Measurements from ENCODE around the gene ST3GAL3.

The ST3GAL3 gene

DNA sequence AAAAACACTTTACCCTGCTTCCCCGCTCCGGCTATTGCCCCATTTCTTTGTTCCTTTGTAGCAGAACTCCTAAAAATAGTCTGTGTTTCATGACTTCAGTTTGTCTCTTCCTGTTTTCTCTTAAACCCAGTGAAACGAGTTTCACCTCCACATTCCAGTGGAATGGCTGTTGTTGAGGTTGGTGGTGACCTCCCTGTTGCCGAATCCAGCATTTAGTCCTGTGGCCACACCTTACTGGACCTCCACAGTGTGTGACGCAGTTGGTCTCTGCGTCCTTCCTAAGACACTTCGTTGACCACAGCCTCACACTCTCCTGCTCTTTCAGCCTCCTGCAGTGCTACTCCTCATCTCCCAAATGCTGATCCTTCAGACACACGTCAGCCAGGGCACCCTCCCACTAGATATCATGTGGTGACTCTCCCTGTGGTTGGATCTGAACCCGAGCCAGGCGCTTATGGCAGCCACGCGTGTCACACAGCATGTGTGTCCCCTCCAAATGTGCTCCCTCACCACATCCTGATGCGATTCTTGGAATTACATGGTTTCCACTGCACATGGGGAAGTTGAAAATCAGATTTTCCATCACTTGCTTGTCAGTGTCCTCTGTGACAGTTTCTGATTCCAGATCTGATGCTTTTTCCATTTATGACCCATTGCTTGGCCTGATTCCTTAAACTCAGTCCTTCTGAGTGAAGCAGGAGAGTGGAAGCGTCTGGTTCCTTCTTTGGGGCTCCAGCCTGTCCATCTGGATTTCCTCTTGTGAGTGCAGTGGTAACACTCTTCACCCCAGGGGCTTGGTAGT, 127.1 kb downstream of the ST3GAL3 start:
- Histone ChIP-seq H3K4me3 (ENCODE audit: low read length) (no peak overlapping the region), H3K27me3 (ENCODE audit: control insufficient read depth, insufficient read depth, low read length) (no peaks in the 10 kb centered on the region), H3K9me3 (ENCODE audit: control insufficient read depth, insufficient read depth, low read length) (no peaks in the 10 kb centered on the region), H3K27ac (ENCODE audit: low read length) (no peak overlapping the region), H3K36me3 (ENCODE audit: control insufficient read depth, insufficient read depth, low read length) (no peaks in the 10 kb centered on the region), H3K4me1 (ENCODE audit: control insufficient read depth, insufficient read depth, low read length) (peaks cover 15% of the 10 kb centered on the region)
- no CpG with 5 or more reads among the region's 14 CpGs for WGBS (ENCODE audit: insufficient coverage, insufficient read length)
- no peak for DNase-seq (ENCODE audit: low read depth, low spot score)

DNA sequence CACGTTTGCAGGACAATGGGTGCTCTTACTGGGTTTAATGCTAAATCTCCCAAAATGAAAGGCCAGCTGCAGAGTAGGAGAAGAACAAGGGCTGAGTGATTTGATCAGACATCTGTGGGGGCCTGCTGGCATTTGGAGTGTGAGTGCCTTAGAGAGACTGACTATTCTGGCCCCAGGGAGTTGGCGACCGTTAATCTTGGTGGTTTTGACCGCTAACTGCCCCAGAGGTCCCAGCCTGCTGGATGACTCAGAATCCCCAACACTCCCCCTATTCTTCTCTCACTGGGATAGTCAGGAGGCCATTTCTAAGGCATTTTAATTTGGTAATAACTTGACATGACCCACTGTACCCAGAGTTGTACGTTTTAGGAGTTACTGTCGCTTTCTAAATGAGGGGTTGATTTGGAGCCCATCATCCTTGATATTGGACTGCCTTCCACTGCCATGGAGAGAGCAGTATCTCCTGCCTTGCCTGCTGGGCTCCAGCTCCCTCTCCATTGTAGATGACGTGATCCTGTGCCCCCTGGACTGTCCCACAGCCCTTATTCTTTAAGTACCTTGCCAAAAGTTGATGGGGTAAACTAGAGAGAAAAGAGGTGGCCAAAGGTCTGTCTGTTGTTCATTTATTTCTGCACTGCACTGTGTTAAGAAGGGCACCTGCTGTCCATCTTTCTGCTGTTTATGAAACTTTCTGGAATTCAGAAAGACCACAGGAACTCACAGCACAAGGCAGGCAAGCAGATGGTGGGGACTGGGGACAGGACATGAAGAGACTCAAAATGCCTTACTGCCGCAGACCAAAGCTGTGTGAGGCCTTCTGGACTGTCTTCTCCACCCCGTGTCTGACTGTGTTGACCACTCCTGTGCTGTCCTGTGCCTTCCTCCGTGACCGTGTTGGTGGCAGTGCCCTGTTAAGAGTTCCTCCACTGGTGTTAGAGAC, 128.0 kb downstream of the ST3GAL3 start:
- WGBS (ENCODE audit: insufficient coverage, insufficient read length), result no CpG with 5 or more reads among the region's 11 CpGs
- Histone ChIP-seq H3K4me1 (ENCODE audit: control insufficient read depth, insufficient read depth, low read length) (peaks cover 15% of the 10 kb centered on the region), H3K27me3 (ENCODE audit: control insufficient read depth, insufficient read depth, low read length) (no peaks in the 10 kb centered on the region), H3K9me3 (ENCODE audit: control insufficient read depth, insufficient read depth, low read length) (no peaks in the 10 kb centered on the region), H3K4me3 (ENCODE audit: low read length) (no peak overlapping the region), H3K36me3 (ENCODE audit: control insufficient read depth, insufficient read depth, low read length) (no peaks in the 10 kb centered on the region), H3K27ac (ENCODE audit: low read length) (no peak overlapping the region)
- DNase-seq (ENCODE audit: low read depth, low spot score), result no peak

DNA sequence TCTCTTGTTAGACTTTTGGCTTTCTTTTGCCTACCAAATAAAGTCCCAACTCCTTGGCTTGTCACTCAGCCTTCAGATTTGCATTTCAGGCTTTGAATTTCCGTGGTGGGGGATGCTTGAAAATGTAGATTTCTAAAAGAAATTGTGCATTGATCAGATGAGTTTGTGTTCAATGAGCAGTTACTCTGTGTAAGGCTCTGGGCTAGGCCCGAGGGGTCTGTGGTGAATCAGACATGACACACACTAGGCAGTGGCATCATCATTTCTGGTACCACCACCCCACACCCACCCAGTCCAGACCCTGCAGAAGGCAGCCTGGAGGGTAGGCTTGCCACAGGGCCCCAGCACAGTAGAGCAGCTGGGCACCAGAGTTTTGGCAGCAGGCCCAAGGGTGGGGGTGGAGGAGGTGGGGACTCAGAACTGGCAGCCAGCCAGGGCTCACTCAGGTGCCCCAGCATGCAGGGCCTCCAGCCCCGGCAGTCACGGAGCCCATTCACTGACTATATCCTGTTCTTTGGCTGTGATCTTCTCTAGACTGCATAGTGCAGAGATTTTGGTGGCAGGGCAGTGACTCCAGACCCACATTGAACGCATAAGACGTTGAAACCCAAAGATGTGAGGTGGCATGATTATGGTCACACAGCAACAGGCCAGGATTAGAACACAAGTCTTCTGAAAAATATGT, 129.1 kb downstream of the ST3GAL3 start:
- Histone ChIP-seq H3K4me1 (ENCODE audit: control insufficient read depth, insufficient read depth, low read length) (peaks cover 20% of the 10 kb centered on the region), H3K9me3 (ENCODE audit: control insufficient read depth, insufficient read depth, low read length) (no peaks in the 10 kb centered on the region), H3K4me3 (ENCODE audit: low read length) (no peak overlapping the region), H3K36me3 (ENCODE audit: control insufficient read depth, insufficient read depth, low read length) (no peaks in the 10 kb centered on the region), H3K27ac (ENCODE audit: low read length) (no peak overlapping the region), H3K27me3 (ENCODE audit: control insufficient read depth, insufficient read depth, low read length) (no peaks in the 10 kb centered on the region)
- WGBS (ENCODE audit: insufficient coverage, insufficient read length), result no CpG with 5 or more reads among the region's 6 CpGs
- DNase-seq (ENCODE audit: low read depth, low spot score), result no peak

GRCh38 chr1:43839056-43839455, 131.7 kb downstream of the ST3GAL3 start:
- Histone ChIP-seq H3K4me1 (ENCODE audit: control insufficient read depth, insufficient read depth, low read length) (peaks cover 20% of the 10 kb centered on the region), H3K4me3 (ENCODE audit: low read length) (no peak overlapping the region), H3K36me3 (ENCODE audit: control insufficient read depth, insufficient read depth, low read length) (no peaks in the 10 kb centered on the region), H3K9me3 (ENCODE audit: control insufficient read depth, insufficient read depth, low read length) (no peaks in the 10 kb centered on the region), H3K27ac (ENCODE audit: low read length) (no peak overlapping the region), H3K27me3 (ENCODE audit: control insufficient read depth, insufficient read depth, low read length) (no peaks in the 10 kb centered on the region)
- WGBS (ENCODE audit: insufficient coverage, insufficient read length), result no CpG with 5 or more reads among the region's 5 CpGs
- no peak for DNase-seq (ENCODE audit: low read depth, low spot score)

- no peaks in the 10 kb centered on the region for H3K36me3 ChIP-seq (ENCODE audit: control insufficient read depth, insufficient read depth, low read length)
- H3K27ac ChIP-seq (ENCODE audit: low read length), result peak overlapping the region; percentile 56
Measured at GRCh38 chr1:43841321-43842174, 134.2 kb downstream of the ST3GAL3 start.

GRCh38 chr1:43842175-43842498, 134.8 kb downstream of the ST3GAL3 start:
- H3K4me1 ChIP-seq (ENCODE audit: control insufficient read depth, insufficient read depth, low read length), result peaks cover 7% of the 10 kb centered on the region; the same call in 1 of the 2 replicates
- WGBS (ENCODE audit: insufficient coverage, insufficient read length), result no CpG with 5 or more reads among the region's 2 CpGs
- H3K27ac ChIP-seq (ENCODE audit: low read length), result peak overlapping the region; percentile 56
- no peaks in the 10 kb centered on the region for H3K9me3 ChIP-seq (ENCODE audit: control insufficient read depth, insufficient read depth, low read length)
- no peaks in the 10 kb centered on the region for H3K27me3 ChIP-seq (ENCODE audit: control insufficient read depth, insufficient read depth, low read length)
- no peak for DNase-seq (ENCODE audit: low read depth, low spot score)
- H3K4me3 ChIP-seq (ENCODE audit: low read length), result no peak overlapping the region
- no peaks in the 10 kb centered on the region for H3K36me3 ChIP-seq (ENCODE audit: control insufficient read depth, insufficient read depth, low read length)

More at GRCh38 chr1:43841321-43842174, 134.2 kb downstream of the ST3GAL3 start:
- Histone ChIP-seq H3K4me3 (ENCODE audit: low read length) (no peak overlapping the region), H3K4me1 (ENCODE audit: control insufficient read depth, insufficient read depth, low read length) (peaks cover 8% of the 10 kb centered on the region), H3K27me3 (ENCODE audit: control insufficient read depth, insufficient read depth, low read length) (no peaks in the 10 kb centered on the region), H3K9me3 (ENCODE audit: control insufficient read depth, insufficient read depth, low read length) (no peaks in the 10 kb centered on the region)
- WGBS (ENCODE audit: insufficient coverage, insufficient read length), result no CpG with 5 or more reads among the region's 1 CpG
- no peak for DNase-seq (ENCODE audit: low read depth, low spot score)

DNA sequence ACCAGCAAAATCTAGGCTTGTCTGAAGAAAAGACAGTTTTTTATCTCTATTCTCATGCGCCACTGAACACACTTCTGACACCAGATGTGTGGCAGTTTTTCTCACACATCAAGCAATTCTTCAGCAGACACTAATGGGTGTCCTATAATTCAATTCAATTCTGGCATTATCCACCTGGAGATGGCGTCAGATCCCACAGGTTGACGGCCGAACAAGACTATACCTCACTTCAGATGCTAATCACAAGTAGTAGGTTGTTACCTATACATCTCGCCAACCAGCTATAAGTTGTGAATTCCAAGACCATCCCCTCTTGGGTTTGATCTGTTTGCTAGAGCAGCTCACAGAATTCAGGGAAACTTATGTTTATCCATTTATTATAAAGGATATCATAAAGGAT, 136.3 kb downstream of the ST3GAL3 start:
- DNase-seq (ENCODE audit: low read depth, low spot score), result no peak
- no peaks in the 10 kb centered on the region for H3K27me3 ChIP-seq (ENCODE audit: control insufficient read depth, insufficient read depth, low read length)
- H3K9me3 ChIP-seq (ENCODE audit: control insufficient read depth, insufficient read depth, low read length), result no peaks in the 10 kb centered on the region
- WGBS (ENCODE audit: insufficient coverage, insufficient read length), result no CpG with 5 or more reads among the region's 5 CpGs
- no peaks in the 10 kb centered on the region for H3K36me3 ChIP-seq (ENCODE audit: control insufficient read depth, insufficient read depth, low read length)
- no peak overlapping the region for H3K27ac ChIP-seq (ENCODE audit: low read length)
- H3K4me1 ChIP-seq (ENCODE audit: control insufficient read depth, insufficient read depth, low read length), result peaks cover 7% of the 10 kb centered on the region; the same call in 1 of the 2 replicates
- H3K4me3 ChIP-seq (ENCODE audit: low read length), result no peak overlapping the region

GRCh38 chr1:43844114-43844513, 136.8 kb downstream of the ST3GAL3 start:
- DNase-seq (ENCODE audit: low read depth, low spot score), result no peak
- Histone ChIP-seq H3K36me3 (ENCODE audit: control insufficient read depth, insufficient read depth, low read length) (no peaks in the 10 kb centered on the region), H3K4me3 (ENCODE audit: low read length) (no peak overlapping the region), H3K27me3 (ENCODE audit: control insufficient read depth, insufficient read depth, low read length) (no peaks in the 10 kb centered on the region), H3K27ac (ENCODE audit: low read length) (no peak overlapping the region), H3K4me1 (ENCODE audit: control insufficient read depth, insufficient read depth, low read length) (peaks cover 5% of the 10 kb centered on the region; the same call in 1 of the 2 replicates), H3K9me3 (ENCODE audit: control insufficient read depth, insufficient read depth, low read length) (no peaks in the 10 kb centered on the region)
- WGBS (ENCODE audit: insufficient coverage, insufficient read length), result no CpG with 5 or more reads among the region's 1 CpG

DNA sequence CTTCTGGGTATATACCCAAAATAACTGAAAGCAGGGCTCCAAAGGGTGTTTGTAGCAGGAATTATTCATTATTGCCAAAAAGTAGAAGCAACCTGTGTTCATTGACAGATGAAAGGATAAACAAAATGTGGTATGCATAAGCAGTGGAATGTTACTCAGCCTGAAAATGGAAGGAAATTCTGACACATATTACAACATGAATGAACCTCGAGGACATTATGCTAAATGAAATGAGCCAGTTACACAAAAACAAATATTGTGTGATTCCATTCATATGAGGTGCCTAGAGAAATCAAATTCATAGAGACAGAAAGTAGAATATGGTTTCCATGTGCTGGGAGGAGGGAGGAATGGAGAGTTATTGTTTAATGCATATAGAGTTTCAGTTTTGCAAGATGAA, 140.0 kb downstream of the ST3GAL3 start:
- no peak overlapping the region for H3K27ac ChIP-seq (ENCODE audit: low read length)
- DNase-seq (ENCODE audit: low read depth, low spot score), result no peak
- no peaks in the 10 kb centered on the region for H3K27me3 ChIP-seq (ENCODE audit: control insufficient read depth, insufficient read depth, low read length)
- H3K4me1 ChIP-seq (ENCODE audit: control insufficient read depth, insufficient read depth, low read length), result no peaks in the 10 kb centered on the region
- WGBS (ENCODE audit: insufficient coverage, insufficient read length), result no CpG with 5 or more reads among the region's 1 CpG
- H3K9me3 ChIP-seq (ENCODE audit: control insufficient read depth, insufficient read depth, low read length), result no peaks in the 10 kb centered on the region
- no peaks in the 10 kb centered on the region for H3K36me3 ChIP-seq (ENCODE audit: control insufficient read depth, insufficient read depth, low read length)
- no peak overlapping the region for H3K4me3 ChIP-seq (ENCODE audit: low read length)

Data from iPS DF 6.9 (cell line).